B cell (primary cell): ENCODE measurements around the gene HMX3.

Experiments
- EZH2 ChIP-seq: IDR thresholded peaks from 2 replicates; pipeline ENCODE4 v1.6.1; 2012; ENCODE audit warnings: borderline replicate concordance, low read depth, mild to moderate bottlenecking, moderate library complexity, low read length; ENCODE audit not compliant: insufficient read depth, poor library complexity, severe bottlenecking
- TF ChIP-seq, protein P1 (sequence below): fragments of 200-600 bp; IDR thresholded peaks from one replicate; pipeline ENCODE4 v1.8.0; 2022; ENCODE audit warnings: antibody characterized with exemption, mild to moderate bottlenecking

- TF ChIP-seq, protein P1, sequence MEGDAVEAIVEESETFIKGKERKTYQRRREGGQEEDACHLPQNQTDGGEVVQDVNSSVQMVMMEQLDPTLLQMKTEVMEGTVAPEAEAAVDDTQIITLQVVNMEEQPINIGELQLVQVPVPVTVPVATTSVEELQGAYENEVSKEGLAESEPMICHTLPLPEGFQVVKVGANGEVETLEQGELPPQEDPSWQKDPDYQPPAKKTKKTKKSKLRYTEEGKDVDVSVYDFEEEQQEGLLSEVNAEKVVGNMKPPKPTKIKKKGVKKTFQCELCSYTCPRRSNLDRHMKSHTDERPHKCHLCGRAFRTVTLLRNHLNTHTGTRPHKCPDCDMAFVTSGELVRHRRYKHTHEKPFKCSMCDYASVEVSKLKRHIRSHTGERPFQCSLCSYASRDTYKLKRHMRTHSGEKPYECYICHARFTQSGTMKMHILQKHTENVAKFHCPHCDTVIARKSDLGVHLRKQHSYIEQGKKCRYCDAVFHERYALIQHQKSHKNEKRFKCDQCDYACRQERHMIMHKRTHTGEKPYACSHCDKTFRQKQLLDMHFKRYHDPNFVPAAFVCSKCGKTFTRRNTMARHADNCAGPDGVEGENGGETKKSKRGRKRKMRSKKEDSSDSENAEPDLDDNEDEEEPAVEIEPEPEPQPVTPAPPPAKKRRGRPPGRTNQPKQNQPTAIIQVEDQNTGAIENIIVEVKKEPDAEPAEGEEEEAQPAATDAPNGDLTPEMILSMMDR = no peak
- TF ChIP-seq EZH2 = no peak
Measured at GRCh38 chr10:123175389-123176387, 39.9 kb downstream of the HMX3 start.
